IPS-18c (cell line): Measurements from ENCODE around the gene RAPGEF6.
"Not testable (repeated sequence)": the region's sequence is repeated elsewhere in the genome, so short reads cannot be mapped to it uniquely, and the experiment has no call there.

Source experiments
- H3K4me3 ChIP-seq: 2 replicates; pipeline ENCODE4 v1.7.0; 2013; ENCODE audit warnings: low read depth, mild to moderate bottlenecking, low read length, moderate library complexity; ENCODE audit not compliant: insufficient read depth
- H3K9me3 ChIP-seq: one replicate; pipeline ENCODE4 v1.6.1; 2013; ENCODE audit warnings: mild to moderate bottlenecking, low read length, moderate library complexity; ENCODE audit not compliant: control insufficient read depth, insufficient read depth

RAPGEF6 gene, protein sequence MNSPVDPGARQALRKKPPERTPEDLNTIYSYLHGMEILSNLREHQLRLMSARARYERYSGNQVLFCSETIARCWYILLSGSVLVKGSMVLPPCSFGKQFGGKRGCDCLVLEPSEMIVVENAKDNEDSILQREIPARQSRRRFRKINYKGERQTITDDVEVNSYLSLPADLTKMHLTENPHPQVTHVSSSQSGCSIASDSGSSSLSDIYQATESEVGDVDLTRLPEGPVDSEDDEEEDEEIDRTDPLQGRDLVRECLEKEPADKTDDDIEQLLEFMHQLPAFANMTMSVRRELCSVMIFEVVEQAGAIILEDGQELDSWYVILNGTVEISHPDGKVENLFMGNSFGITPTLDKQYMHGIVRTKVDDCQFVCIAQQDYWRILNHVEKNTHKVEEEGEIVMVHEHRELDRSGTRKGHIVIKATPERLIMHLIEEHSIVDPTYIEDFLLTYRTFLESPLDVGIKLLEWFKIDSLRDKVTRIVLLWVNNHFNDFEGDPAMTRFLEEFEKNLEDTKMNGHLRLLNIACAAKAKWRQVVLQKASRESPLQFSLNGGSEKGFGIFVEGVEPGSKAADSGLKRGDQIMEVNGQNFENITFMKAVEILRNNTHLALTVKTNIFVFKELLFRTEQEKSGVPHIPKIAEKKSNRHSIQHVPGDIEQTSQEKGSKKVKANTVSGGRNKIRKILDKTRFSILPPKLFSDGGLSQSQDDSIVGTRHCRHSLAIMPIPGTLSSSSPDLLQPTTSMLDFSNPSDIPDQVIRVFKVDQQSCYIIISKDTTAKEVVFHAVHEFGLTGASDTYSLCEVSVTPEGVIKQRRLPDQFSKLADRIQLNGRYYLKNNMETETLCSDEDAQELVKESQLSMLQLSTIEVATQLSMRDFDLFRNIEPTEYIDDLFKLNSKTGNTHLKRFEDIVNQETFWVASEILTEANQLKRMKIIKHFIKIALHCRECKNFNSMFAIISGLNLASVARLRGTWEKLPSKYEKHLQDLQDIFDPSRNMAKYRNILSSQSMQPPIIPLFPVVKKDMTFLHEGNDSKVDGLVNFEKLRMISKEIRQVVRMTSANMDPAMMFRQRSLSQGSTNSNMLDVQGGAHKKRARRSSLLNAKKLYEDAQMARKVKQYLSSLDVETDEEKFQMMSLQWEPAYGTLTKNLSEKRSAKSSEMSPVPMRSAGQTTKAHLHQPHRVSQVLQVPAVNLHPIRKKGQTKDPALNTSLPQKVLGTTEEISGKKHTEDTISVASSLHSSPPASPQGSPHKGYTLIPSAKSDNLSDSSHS (N-terminal part only)

GRCh38 chr5:131634996-131635683 is at the start of gene RAPGEF6:
RAPGEF6 (minus strand) TSS chr5:131635229; CDS start chr5:131635030, 199 bp downstream.
- Histone ChIP-seq H3K4me3 (peak within 1 kb of the TSS; percentile 96), H3K9me3 (no peaks in the 10 kb centered on the region)

DNA sequence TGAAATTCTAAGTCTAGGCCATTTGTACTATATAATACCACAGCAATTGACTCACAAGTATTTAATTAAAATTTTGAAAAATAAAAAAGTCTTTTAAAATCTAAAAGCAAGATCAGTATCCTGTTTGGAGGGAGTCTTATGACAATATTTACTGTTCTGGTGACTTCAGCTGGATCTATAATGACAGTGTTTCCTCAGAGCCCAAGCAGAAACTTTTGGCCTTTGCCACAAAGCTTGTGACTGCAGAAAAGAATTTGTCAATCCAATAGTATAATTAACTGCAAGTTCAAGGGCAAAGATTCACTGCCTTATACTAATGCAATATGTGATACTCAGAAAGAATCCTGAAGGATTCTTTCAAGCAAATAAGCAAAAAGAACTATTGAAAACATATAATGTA is 49.6 kb upstream of the RAPGEF6 start:
- H3K4me3 ChIP-seq = no peak overlapping the region

GRCh38 chr5:131684051-131684450 is 49.0 kb upstream of the RAPGEF6 start:
- no peaks in the 10 kb centered on the region for H3K9me3 ChIP-seq
- no peak overlapping the region for H3K4me3 ChIP-seq

More for the DNA sequence above, 49.6 kb upstream of the RAPGEF6 start:
- no peaks in the 10 kb centered on the region for H3K9me3 ChIP-seq

- Histone ChIP-seq H3K9me3 (no peaks in the 10 kb centered on the region), H3K4me3 (no peak overlapping the region)
These were observed 47.8 kb upstream of the RAPGEF6 start for GRCh38 chr5:131682826-131683225.

- H3K9me3 ChIP-seq = no peaks in the 10 kb centered on the region
- no peak overlapping the region for H3K4me3 ChIP-seq
These were observed 47.1 kb upstream of the RAPGEF6 start for GRCh38 chr5:131682175-131682574.

DNA sequence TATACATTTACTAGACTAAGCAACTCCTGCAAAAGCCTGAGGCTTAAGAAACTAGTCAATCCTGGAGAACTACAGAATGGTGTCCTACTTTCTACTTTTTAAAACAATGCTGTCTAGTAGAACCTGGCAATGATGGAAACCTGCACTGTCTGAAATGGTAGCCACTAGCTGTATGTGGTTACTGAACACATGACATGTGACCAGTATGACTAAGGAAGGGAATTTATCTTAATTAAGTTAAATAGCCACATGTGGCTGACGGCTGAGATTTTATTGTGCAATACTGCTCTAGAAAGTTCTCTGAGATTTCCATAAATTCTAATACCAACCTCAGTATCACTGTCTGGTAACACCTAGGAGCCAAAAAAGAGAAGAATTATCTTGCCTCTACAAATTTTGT is 44.9 kb upstream of the RAPGEF6 start:
- Histone ChIP-seq H3K9me3 (no peaks in the 10 kb centered on the region), H3K4me3 (no peak overlapping the region)

DNA sequence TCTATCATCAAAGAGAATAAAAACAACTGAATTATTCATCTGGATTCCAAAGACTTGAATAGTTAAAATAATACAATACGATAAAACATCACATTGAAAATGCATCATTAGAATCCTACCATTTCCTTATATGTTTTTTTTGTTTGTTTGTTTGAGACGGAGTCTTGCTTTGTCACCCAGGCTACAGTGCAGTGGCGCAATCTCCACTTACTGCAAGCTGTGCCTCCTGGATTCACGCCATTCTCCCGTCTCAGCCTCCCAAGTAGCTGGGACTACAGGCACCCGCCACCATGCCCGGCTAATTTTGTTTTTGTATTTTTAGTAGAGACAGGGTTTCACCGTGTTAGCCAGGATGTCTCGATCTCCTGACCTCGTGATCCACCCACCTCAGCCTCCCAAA is 43.2 kb upstream of the RAPGEF6 start:
- not testable (repeated sequence) for H3K9me3 ChIP-seq, H3K4me3 ChIP-seq

- Histone ChIP-seq H3K9me3 (no peaks in the 10 kb centered on the region), H3K4me3 (no peak overlapping the region)
These were observed 42.1 kb upstream of the RAPGEF6 start for GRCh38 chr5:131677115-131677514.

DNA sequence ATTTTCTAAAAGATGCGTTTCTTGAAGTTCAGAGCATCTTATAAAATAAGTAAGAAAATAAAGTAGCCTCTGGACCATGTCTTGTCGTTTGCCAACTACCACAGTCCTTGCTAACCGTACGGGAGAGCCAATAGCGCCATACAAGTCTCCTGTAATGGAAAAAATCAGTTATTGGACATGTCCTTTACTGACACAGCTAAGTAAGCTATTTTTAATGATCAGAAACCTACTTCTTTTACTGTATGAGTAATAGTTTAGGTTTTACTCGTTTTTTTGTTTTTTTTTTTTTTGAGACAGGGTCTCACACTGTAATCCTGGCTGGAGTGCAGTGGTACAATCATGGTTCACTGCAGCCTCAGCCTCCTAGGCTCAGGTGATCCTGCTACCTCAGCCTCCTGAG is 37.7 kb upstream of the RAPGEF6 start:
- H3K9me3 ChIP-seq = no peaks in the 10 kb centered on the region

GRCh38 chr5:131671994-131672655 is 37.1 kb upstream of the RAPGEF6 start:
- Histone ChIP-seq H3K4me3 (no peak overlapping the region), H3K9me3 (no peaks in the 10 kb centered on the region)

More for the DNA sequence above, 37.7 kb upstream of the RAPGEF6 start:
- no peak overlapping the region for H3K4me3 ChIP-seq

DNA sequence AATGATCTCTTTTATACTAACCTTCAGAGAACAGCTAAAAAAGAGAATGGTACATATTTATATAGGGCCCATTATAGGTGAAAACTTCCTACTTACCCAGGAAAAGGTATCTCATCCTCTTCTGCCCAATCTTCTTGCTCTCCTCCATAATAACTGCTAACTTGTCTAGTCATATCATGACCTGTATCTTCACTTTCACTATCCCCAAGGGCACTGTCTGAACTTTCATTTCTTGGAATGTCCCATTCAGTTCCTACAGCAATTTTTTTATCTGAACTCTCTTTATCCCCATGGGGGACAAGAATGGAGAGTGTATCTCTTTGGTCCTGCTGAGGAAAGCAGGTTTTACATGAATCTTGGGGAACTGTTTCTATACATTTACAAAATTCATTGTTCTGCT is 36.4 kb upstream of the RAPGEF6 start:
- no peaks in the 10 kb centered on the region for H3K9me3 ChIP-seq
- H3K4me3 ChIP-seq = no peak overlapping the region

DNA sequence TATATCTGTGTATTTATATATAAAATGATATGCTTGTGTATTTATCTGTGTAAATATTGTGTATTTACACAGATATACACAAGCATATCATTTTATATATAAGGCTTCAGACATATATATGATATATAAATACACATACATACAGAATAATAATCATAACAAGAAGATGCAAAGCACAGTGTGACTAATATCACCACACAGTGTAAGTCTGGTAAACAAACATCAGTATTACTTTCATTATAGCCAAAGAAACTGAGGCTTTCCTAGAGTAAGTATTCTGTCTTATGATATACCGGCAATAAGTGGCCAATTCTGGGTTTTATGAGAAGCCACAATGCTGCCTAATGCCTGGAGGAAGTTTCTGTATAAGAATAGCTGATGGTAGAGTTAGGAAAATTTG is 29.9 kb upstream of the RAPGEF6 start:
- no peak overlapping the region for H3K4me3 ChIP-seq
- H3K9me3 ChIP-seq = no peaks in the 10 kb centered on the region

- Histone ChIP-seq H3K9me3 (no peaks in the 10 kb centered on the region), H3K4me3 (no peak overlapping the region)
These were observed 26.9 kb upstream of the RAPGEF6 start for GRCh38 chr5:131661933-131662332.

GRCh38 chr5:131659841-131660240 is 24.8 kb upstream of the RAPGEF6 start:
- Histone ChIP-seq H3K4me3 (no peak overlapping the region), H3K9me3 (no peaks in the 10 kb centered on the region)

- Histone ChIP-seq H3K4me3 (no peak overlapping the region), H3K9me3 (no peaks in the 10 kb centered on the region)
These were observed 24.3 kb upstream of the RAPGEF6 start for GRCh38 chr5:131659290-131659689.

- Histone ChIP-seq H3K4me3 (no peak overlapping the region), H3K9me3 (no peaks in the 10 kb centered on the region)
These were observed 19.7 kb upstream of the RAPGEF6 start for GRCh38 chr5:131654776-131655175.
